Panc1 (cell line): ENCODE data around the gene ANO8. TPM values are rescaled to one million over a fixed set of nuclear protein-coding genes. Genes with fewer than 3 reads are reported as not detected.
"Not testable (repeated sequence)": the region's sequence is repeated elsewhere in the genome, so short reads cannot be mapped to it uniquely, and the experiment has no call there.

Experiments
- ATAC-seq: fragments of 200-7000 bp; cut with Tn5 transposase; 2 replicates; pipeline ENCODE4 v1.9.1; 2020; ENCODE audit warnings: mild to moderate bottlenecking, moderate library complexity
- BruUV-seq: library from RNA; stranded (reverse); fragments of 400-500 nt; replicated peaks from 2 replicates; lab custom pipeline; 2021; lab: Mats Ljungman, UMichigan
- CTCF ChIA-PET: fragments of 300-600 bp; sonication (Branson Sonifier 250); formaldehyde crosslinking; loops from one replicate; lab custom pipeline; 2022; ENCODE audit warnings: antibody characterized with exemption; lab: Charles Lee
- POLR2A ChIA-PET: fragments of 300-600 bp; sonication (Branson Sonifier 250); formaldehyde crosslinking; loops from one replicate; lab custom pipeline; 2022; ENCODE audit warnings: antibody characterized with exemption; lab: Charles Lee
- DNase-seq: peaks from one replicate; pipeline ENCODE4 v3.0.0-alpha.2; 2010; ENCODE audit warnings: low read depth, low spot score
- H3K27ac ChIP-seq: 2 replicates; pipeline ENCODE4 v1.5.1; 2011; ENCODE audit warnings: mild to moderate bottlenecking, low read length, inconsistent platforms
- H3K27me3 ChIP-seq: fragments of 200-500 bp; sonication (Bioruptor generic); 2 replicates; pipeline ENCODE4 v1.6.0; 2014; ENCODE audit warnings: low read length, inconsistent platforms; ENCODE audit not compliant: control insufficient read depth, insufficient read depth
- H3K36me3 ChIP-seq: fragments of 200-500 bp; sonication (Bioruptor generic); 2 replicates; pipeline ENCODE4 v1.5.1; 2014; ENCODE audit warnings: inconsistent platforms, mild to moderate bottlenecking, low read length, moderate library complexity; ENCODE audit not compliant: control insufficient read depth, insufficient read depth
- H3K4me1 ChIP-seq: 2 replicates; pipeline ENCODE4 v1.5.1; 2011; ENCODE audit warnings: inconsistent platforms, mild to moderate bottlenecking, low read length, moderate library complexity; ENCODE audit not compliant: control insufficient read depth, insufficient read depth
- H3K4me3 ChIP-seq, 2 experiments: 2 replicates each; pipeline ENCODE4 v1.5.1; 2011 to 2012; ENCODE audit warnings: low read depth in 2 of 2, low read length in 2 of 2, mild to moderate bottlenecking in 2 of 2, inconsistent platforms in 1 of 2, moderate library complexity in 1 of 2
- H3K9me3 ChIP-seq: fragments of 200-500 bp; sonication (Bioruptor generic); 2 replicates; pipeline ENCODE4 v1.5.1; 2014; ENCODE audit warnings: low read depth, mild to moderate bottlenecking, inconsistent platforms, low read length, moderate library complexity; ENCODE audit not compliant: control insufficient read depth, insufficient read depth
- POLR2AphosphoS5 ChIP-seq: IDR thresholded peaks from 2 replicates; pipeline ENCODE4 v1.6.1; 2012; ENCODE audit warnings: mild to moderate bottlenecking, low read depth, low read length, moderate library complexity
- REST ChIP-seq, 2 experiments: IDR thresholded peaks; 2 replicates each; pipeline ENCODE4 v1.6.1; 2011 to 2012; ENCODE audit warnings: low read depth in 2 of 2, control low read depth in 1 of 2, low read length in 1 of 2, mild to moderate bottlenecking in 1 of 2, moderate library complexity in 1 of 2; ENCODE audit not compliant: insufficient read depth in 1 of 2
- SIN3A ChIP-seq: IDR thresholded peaks from 2 replicates; pipeline ENCODE4 v1.6.1; 2012; ENCODE audit warnings: low read depth, mild to moderate bottlenecking, low read length, moderate library complexity, borderline replicate concordance; ENCODE audit not compliant: insufficient read depth
- TCF7L2 ChIP-seq: IDR thresholded peaks from 2 replicates; pipeline ENCODE4 v1.6.1; 2011; ENCODE audit warnings: mild to moderate bottlenecking, low read depth, low read length, inconsistent platforms
- in situ Hi-C: cut with HindIII; loops from 2 replicates; pipeline ENCODE4 v1.10.0; 2016; ENCODE audit warnings: low sequenced_read_pairs, low pct_unique_long_range_greater_than_20kb
- intact Hi-C: fragments of 100-400 bp; cut with micrococcal nuclease; formaldehyde crosslinking; loops from one replicate; pipeline ENCODE4 v1.10.0; 2022; ENCODE audit not compliant: unreplicated experiment
- total RNA-seq: library from RNA; stranded (reverse); gene quantifications from one replicate; pipeline ENCODE4 v1.2.1, GENCODE V29; 2021; ENCODE audit not compliant: unreplicated experiment
- TF ChIP-seq, protein P1 (sequence below): fragments of 450-650 bp; IDR thresholded peaks from 2 replicates; pipeline ENCODE4 v1.5.1; 2017; ENCODE audit warnings: mild to moderate bottlenecking

The ANO8 gene
- total RNA-seq, 1 experiment from 2014 or later = 13.5 TPM

DNA sequence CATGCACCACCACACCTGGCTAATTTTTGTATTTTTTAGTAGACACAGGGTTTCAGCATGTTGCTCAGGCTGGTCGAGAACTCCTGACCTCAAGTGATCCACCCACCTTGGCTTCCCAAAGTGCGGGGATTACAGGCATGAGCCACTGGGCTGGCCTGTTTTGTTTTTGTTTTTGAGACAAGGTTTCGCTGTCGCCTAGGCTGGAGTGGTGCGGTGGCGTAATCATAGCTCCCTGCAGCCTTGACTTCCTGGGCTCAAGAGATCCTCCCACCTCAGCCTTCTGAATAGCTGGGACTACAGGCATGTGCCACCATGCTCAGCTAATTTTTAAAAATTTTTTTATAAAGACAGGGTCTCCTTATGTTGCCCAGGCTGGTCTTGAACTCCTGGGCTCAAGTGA lies 39.1 kb downstream of the ANO8 start:
- intact Hi-C loops, BruUV-seq, H3K27me3 ChIP-seq, H3K4me1 ChIP-seq, ATAC-seq, H3K9me3 ChIP-seq, DNase-seq, CTCF ChIA-PET, H3K4me3 ChIP-seq, POLR2A ChIA-PET, H3K36me3 ChIP-seq, H3K27ac ChIP-seq, in situ Hi-C loops: not testable (repeated sequence)

DNA sequence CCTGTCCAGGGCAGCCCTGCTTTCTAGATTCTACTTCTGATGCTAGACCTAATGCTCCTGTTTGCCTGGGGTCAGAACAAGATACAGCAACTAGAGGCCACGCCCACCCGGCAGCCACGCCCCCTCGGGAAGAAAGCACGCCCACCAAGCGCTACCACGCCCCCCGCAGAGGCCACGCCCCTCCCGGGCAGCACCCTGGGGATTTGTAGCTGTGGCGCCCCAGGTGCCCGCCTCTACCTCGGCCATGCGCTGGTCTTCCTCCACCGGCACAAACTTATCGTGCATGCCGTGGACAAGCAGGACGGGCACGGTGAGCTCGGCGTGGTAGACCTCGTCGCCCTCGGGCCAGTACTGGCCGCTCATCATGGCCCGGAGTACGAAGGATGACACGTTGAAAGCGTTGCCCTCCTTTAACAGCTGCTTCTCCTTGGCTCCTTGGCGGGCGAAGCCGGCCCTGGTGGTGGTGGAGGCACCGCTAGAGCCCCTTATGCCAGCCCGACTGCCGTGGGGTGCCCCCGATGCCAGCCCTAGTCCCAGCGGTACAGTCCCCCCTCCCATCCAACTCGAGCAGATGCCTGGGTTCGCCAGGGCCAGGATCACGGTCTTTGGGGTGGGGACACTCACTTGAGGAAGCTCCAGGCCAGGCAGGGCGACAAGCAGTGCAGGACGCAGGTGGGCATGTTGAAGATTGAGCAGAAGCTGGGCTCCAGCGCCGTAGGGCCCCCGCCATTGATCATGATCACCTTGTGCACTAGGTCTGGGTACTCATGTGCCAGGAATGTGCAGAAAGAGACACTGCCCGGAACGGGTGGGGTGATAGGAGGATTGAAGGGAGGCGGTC lies 40.4 kb downstream of the ANO8 start:
- H3K36me3 ChIP-seq = no peaks in the 10 kb centered on the region
- no peak overlapping the region for H3K4me3 ChIP-seq
- in situ Hi-C loops (no loop called here), intact Hi-C loops (no loop called here)
- no peak overlapping the region for H3K27ac ChIP-seq
- ChIA-PET POLR2A (no interaction called here), CTCF (interaction anchor here (1.4 kb wide), 1 partner anchor 11 kb away, joined by 8 read pairs; the partner anchor contains the start of gene MRPL34)
- peaks cover 3% of the 10 kb centered on the region; the same call in 1 of the 2 replicates for H3K4me1 ChIP-seq
- no TSS peak for BruUV-seq
- TF ChIP-seq POLR2AphosphoS5 = no peak
- TF ChIP-seq, protein P1, sequence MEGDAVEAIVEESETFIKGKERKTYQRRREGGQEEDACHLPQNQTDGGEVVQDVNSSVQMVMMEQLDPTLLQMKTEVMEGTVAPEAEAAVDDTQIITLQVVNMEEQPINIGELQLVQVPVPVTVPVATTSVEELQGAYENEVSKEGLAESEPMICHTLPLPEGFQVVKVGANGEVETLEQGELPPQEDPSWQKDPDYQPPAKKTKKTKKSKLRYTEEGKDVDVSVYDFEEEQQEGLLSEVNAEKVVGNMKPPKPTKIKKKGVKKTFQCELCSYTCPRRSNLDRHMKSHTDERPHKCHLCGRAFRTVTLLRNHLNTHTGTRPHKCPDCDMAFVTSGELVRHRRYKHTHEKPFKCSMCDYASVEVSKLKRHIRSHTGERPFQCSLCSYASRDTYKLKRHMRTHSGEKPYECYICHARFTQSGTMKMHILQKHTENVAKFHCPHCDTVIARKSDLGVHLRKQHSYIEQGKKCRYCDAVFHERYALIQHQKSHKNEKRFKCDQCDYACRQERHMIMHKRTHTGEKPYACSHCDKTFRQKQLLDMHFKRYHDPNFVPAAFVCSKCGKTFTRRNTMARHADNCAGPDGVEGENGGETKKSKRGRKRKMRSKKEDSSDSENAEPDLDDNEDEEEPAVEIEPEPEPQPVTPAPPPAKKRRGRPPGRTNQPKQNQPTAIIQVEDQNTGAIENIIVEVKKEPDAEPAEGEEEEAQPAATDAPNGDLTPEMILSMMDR = no peak
- TF ChIP-seq REST (IDR thresholded peaks at IDR 0.05; ENCODE audit: insufficient read depth in 1 of 2, low read depth in 2 of 2, low read length in 1 of 2) = no peak
- TF ChIP-seq SIN3A = no peak
- TF ChIP-seq TCF7L2 = no peak
- no peak for ATAC-seq
- H3K9me3 ChIP-seq = no peaks in the 10 kb centered on the region
- H3K27me3 ChIP-seq = no peaks in the 10 kb centered on the region
- no peak for DNase-seq

GRCh38 chr19:17293605-17294004 lies 41.0 kb downstream of the ANO8 start:
- Histone ChIP-seq H3K4me1 (peaks cover 3% of the 10 kb centered on the region; the same call in 1 of the 2 replicates), H3K4me3 (no peak overlapping the region), H3K36me3 (no peaks in the 10 kb centered on the region), H3K27me3 (no peaks in the 10 kb centered on the region), H3K9me3 (no peaks in the 10 kb centered on the region), H3K27ac (no peak overlapping the region)
- in situ Hi-C loops = no loop called here
- no peak for TF ChIP-seq POLR2AphosphoS5
- TF ChIP-seq, protein P1 = no peak
- no peak for TF ChIP-seq REST (IDR thresholded peaks at IDR 0.05; ENCODE audit: insufficient read depth in 1 of 2, low read depth in 2 of 2, low read length in 1 of 2)
- TF ChIP-seq SIN3A = no peak
- TF ChIP-seq TCF7L2 = no peak
- ChIA-PET POLR2A (no interaction called here), CTCF (interaction anchor here (0.7 to 1.4 kb wide), 3 partner anchors 12 to 175 kb away, joined by 3 to 8 read pairs (median 8); partner anchors contain the start of gene MRPL34)
- ATAC-seq (no peak), DNase-seq (no peak)
- no TSS peak for BruUV-seq
- intact Hi-C loops = no loop called here
